Neural progenitor cell (in vitro differentiated cells): ENCODE measurements around the gene FAM53A.

ENCODE experiments used
- CTCF ChIP-seq: fragments of 200-600 bp; sonication (generic); IDR thresholded peaks from 2 replicates; pipeline ENCODE4 v1.5.1; 2017; ENCODE audit warnings: antibody characterized with exemption, mild to moderate bottlenecking
- EZH2phosphoT487 ChIP-seq: fragments of 200-600 bp; sonication (generic); IDR thresholded peaks from 2 replicates; pipeline ENCODE4 v1.6.1; 2017; ENCODE audit warnings: antibody characterized with exemption

- TF ChIP-seq CTCF: no peak
- no peak for TF ChIP-seq EZH2phosphoT487
Observed at GRCh38 chr4:1618438-1618837, 65.7 kb downstream of the FAM53A start.
